Hypothalamus (tissue), 51 donors: ENCODE measurements around the gene NCLN.

ENCODE experiments used
- DNase-seq, 51 donors: peaks; one replicate each; lab custom pipeline; 2025; lab: John Stamatoyannopoulos, UW

NCLN gene

GRCh38 chr19:3248728-3249326, 63.1 kb downstream of the NCLN start:
- no peak for DNase-seq

GRCh38 chr19:3249408-3249807, 63.7 kb downstream of the NCLN start:
- no peak for DNase-seq

- DNase-seq, result no peak
Measured at GRCh38 chr19:3250675-3251074, 64.9 kb downstream of the NCLN start.

- DNase-seq, result no peak
Measured at GRCh38 chr19:3251229-3251628, 65.5 kb downstream of the NCLN start.

- no peak for DNase-seq
Measured at GRCh38 chr19:3252650-3253049, 66.9 kb downstream of the NCLN start.

GRCh38 chr19:3253270-3253669, 67.5 kb downstream of the NCLN start:
- no peak for DNase-seq

- DNase-seq, result no peak
Measured at GRCh38 chr19:3254520-3254919, 68.8 kb downstream of the NCLN start.

GRCh38 chr19:3257071-3257470, 71.3 kb downstream of the NCLN start:
- DNase-seq, result no peak
